GM12878 (cell line): ENCODE measurements around the gene ZGLP1. TPM values are rescaled to one million over a fixed set of nuclear protein-coding genes. Genes with fewer than 3 reads are reported as not detected.

ENCODE experiments used
- BHLHE40 ChIP-seq, 2 experiments: fragments of 450-650 bp in 1 of 2; IDR thresholded peaks; 2 replicates each; pipeline ENCODE4 v1.6.1; 2011 to 2017; ENCODE audit warnings: low read depth in 2 of 2, borderline replicate concordance in 1 of 2, improper control_type of control experiment in 1 of 2, low read length in 1 of 2, mild to moderate bottlenecking in 1 of 2
- CBX5 ChIP-seq: sonication (generic); IDR thresholded peaks from 2 replicates; pipeline ENCODE4 v1.6.1; 2016; ENCODE audit warnings: low read depth, moderate library complexity, mild to moderate bottlenecking, inconsistent platforms
- E2F4 ChIP-seq: IDR thresholded peaks from 2 replicates; pipeline ENCODE4 v1.6.1; 2012; ENCODE audit warnings: low read depth, low read length, improper control_type of control experiment
- GABPA ChIP-seq: IDR thresholded peaks from 2 replicates; pipeline ENCODE4 v1.6.1; 2014; ENCODE audit warnings: antibody characterized with exemption, low read depth, mild to moderate bottlenecking, inconsistent platforms
- HDGF ChIP-seq: fragments of 450-650 bp; IDR thresholded peaks from 2 replicates; pipeline ENCODE4 v1.6.1; 2016; ENCODE audit warnings: antibody characterized with exemption
- NR2F1 ChIP-seq: fragments of 450-650 bp; conservative IDR thresholded peaks from 2 replicates; pipeline ENCODE4 v1.6.1; 2017; ENCODE audit warnings: mild to moderate bottlenecking
- POLR2AphosphoS5 ChIP-seq: IDR thresholded peaks from 2 replicates; pipeline ENCODE4 v1.6.1; 2011; ENCODE audit warnings: mild to moderate bottlenecking, low read length, inconsistent platforms
- RELB ChIP-seq: fragments of 450-650 bp; IDR thresholded peaks from 2 replicates; pipeline ENCODE4 v1.6.1; 2017; ENCODE audit warnings: low read depth, mild to moderate bottlenecking, moderate library complexity
- RUNX3 ChIP-seq: IDR thresholded peaks from 2 replicates; pipeline ENCODE4 v1.6.1; 2012; ENCODE audit warnings: low read length, inconsistent platforms
- STAT1 ChIP-seq: fragments of 450-650 bp; conservative IDR thresholded peaks from 2 replicates; pipeline ENCODE4 v1.6.1; 2014; ENCODE audit warnings: antibody characterized with exemption, mild to moderate bottlenecking
- SUPT20H ChIP-seq: IDR thresholded peaks from 2 replicates; pipeline ENCODE4 v1.6.1; 2011; ENCODE audit warnings: low read depth, mild to moderate bottlenecking, low read length, moderate library complexity, borderline replicate concordance; ENCODE audit not compliant: control insufficient read depth
- ZNF622 ChIP-seq: fragments of 450-650 bp; IDR thresholded peaks from 2 replicates; pipeline ENCODE4 v1.6.1; 2017; ENCODE audit warnings: mild to moderate bottlenecking, inconsistent platforms
- polyA plus RNA-seq, 11 experiments: library from polyadenylated mRNA; depleted of rRNA in 4 of 11; unstranded in 6 of 11; stranded (reverse) in 5 of 11; fragments of >200 nt; fragmentation: Nextera tagmentation in 4 of 11; fragmentation: Illumina TruSeq in 1 of 11; extraction: Ambion mirVana in 4 of 11; extraction: Trizol in 1 of 11; gene quantifications; 1 replicate in 1 of 11; 2 replicates in 10 of 11; pipeline versions ENCODE4 v1.2.1 to v1.2.3, GENCODE V29; 2011 to 2016; ENCODE audit warnings: inconsistent platforms in 2 of 11, missing spikeins in 2 of 11, low read depth in 1 of 11
- total RNA-seq, 4 experiments: library from RNA; depleted of rRNA in 3 of 4; stranded (reverse); fragments of >200 nt in 3 of 4; fragmentation: Illumina TruSeq in 1 of 4; extraction: Trizol in 1 of 4; gene quantifications; 2 replicates each; pipeline versions ENCODE4 v1.2.1 to v1.2.3, GENCODE V29; 2013 to 2021
- TF ChIP-seq, protein P1 (sequence below): fragments of 450-650 bp; conservative IDR thresholded peaks from 2 replicates; pipeline ENCODE4 v1.6.1; 2017; ENCODE audit warnings: mild to moderate bottlenecking, moderate library complexity
- TF ChIP-seq, protein P2 (sequence below): fragments of 450-650 bp; IDR thresholded peaks from 2 replicates; pipeline ENCODE4 v1.6.1; 2018; ENCODE audit warnings: mild to moderate bottlenecking, low read depth, moderate library complexity; ENCODE audit not compliant: partially characterized antibody
- TF ChIP-seq, protein P3 (sequence below): IDR thresholded peaks from 2 replicates; pipeline ENCODE4 v1.6.1; 2012; ENCODE audit warnings: low read depth, low read length, improper control_type of control experiment

The ZGLP1 gene
- total and polyA plus RNA-seq, 10 of the 15 experiments (the other 5 are each of a cell fraction or from before 2014, with no cell fraction given): 0.29 to 5.6 (median 1.3) TPM

DNA sequence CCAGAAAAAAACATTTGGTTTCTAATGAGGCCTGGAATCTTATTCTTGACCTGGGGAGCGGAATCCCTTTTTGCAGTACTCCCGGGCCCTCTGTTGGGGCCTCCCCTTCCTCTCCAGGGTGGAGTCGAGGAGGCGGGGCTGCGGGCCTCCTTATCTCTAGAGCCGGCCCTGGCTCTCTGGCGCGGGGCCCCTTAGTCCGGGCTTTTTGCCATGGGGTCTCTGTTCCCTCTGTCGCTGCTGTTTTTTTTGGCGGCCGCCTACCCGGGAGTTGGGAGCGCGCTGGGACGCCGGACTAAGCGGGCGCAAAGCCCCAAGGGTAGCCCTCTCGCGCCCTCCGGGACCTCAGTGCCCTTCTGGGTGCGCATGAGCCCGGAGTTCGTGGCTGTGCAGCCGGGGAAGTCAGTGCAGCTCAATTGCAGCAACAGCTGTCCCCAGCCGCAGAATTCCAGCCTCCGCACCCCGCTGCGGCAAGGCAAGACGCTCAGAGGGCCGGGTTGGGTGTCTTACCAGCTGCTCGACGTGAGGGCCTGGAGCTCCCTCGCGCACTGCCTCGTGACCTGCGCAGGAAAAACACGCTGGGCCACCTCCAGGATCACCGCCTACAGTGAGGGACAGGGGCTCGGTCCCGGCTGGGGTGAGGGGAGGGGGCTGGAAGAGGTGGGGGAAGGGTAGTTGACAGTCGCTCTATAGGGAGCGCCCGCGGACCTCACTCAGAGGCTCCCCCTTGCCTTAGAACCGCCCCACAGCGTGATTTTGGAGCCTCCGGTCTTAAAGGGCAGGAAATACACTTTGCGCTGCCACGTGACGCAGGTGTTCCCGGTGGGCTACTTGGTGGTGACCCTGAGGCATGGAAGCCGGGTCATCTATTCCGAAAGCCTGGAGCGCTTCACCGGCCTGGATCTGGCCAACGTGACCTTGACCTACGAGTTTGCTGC lies 22.5 kb downstream of the ZGLP1 start, which contains the start of gene ICAM4 (continued):
- TF ChIP-seq E2F4 (no peak), POLR2AphosphoS5 (peak; percentile 4; the same call in 1 of the 2 replicates), RELB (no peak), ZNF622 (no peak), BHLHE40 (IDR thresholded peaks at IDR 0.05; ENCODE audit: borderline replicate concordance in 1 of 2, low read depth in 2 of 2, low read length in 1 of 2) (0 out of 4 replicates have a peak, but pooled peaks of 1 of the 2 experiments have one; percentile 22), CBX5 (no peak), GABPA (no peak), NR2F1 (no peak; the same call in 1 of the 2 replicates), STAT1 (no peak), RUNX3 (no peak), HDGF (no peak), SUPT20H (no peak)
- TF ChIP-seq, protein P1, sequence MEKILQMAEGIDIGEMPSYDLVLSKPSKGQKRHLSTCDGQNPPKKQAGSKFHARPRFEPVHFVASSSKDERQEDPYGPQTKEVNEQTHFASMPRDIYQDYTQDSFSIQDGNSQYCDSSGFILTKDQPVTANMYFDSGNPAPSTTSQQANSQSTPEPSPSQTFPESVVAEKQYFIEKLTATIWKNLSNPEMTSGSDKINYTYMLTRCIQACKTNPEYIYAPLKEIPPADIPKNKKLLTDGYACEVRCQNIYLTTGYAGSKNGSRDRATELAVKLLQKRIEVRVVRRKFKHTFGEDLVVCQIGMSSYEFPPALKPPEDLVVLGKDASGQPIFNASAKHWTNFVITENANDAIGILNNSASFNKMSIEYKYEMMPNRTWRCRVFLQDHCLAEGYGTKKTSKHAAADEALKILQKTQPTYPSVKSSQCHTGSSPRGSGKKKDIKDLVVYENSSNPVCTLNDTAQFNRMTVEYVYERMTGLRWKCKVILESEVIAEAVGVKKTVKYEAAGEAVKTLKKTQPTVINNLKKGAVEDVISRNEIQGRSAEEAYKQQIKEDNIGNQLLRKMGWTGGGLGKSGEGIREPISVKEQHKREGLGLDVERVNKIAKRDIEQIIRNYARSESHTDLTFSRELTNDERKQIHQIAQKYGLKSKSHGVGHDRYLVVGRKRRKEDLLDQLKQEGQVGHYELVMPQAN: no peak
- TF ChIP-seq, protein P2, sequence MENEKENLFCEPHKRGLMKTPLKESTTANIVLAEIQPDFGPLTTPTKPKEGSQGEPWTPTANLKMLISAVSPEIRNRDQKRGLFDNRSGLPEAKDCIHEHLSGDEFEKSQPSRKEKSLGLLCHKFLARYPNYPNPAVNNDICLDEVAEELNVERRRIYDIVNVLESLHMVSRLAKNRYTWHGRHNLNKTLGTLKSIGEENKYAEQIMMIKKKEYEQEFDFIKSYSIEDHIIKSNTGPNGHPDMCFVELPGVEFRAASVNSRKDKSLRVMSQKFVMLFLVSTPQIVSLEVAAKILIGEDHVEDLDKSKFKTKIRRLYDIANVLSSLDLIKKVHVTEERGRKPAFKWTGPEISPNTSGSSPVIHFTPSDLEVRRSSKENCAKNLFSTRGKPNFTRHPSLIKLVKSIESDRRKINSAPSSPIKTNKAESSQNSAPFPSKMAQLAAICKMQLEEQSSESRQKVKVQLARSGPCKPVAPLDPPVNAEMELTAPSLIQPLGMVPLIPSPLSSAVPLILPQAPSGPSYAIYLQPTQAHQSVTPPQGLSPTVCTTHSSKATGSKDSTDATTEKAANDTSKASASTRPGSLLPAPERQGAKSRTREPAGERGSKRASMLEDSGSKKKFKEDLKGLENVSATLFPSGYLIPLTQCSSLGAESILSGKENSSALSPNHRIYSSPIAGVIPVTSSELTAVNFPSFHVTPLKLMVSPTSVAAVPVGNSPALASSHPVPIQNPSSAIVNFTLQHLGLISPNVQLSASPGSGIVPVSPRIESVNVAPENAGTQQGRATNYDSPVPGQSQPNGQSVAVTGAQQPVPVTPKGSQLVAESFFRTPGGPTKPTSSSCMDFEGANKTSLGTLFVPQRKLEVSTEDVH: peak; percentile 17
- TF ChIP-seq, protein P3, sequence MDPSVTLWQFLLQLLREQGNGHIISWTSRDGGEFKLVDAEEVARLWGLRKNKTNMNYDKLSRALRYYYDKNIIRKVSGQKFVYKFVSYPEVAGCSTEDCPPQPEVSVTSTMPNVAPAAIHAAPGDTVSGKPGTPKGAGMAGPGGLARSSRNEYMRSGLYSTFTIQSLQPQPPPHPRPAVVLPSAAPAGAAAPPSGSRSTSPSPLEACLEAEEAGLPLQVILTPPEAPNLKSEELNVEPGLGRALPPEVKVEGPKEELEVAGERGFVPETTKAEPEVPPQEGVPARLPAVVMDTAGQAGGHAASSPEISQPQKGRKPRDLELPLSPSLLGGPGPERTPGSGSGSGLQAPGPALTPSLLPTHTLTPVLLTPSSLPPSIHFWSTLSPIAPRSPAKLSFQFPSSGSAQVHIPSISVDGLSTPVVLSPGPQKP: no peak
